Astrocyte of the cerebellum (primary cell): ENCODE results near the gene CLMN.

ENCODE experiments used
- DNase-seq: peaks from one replicate; pipeline ENCODE4 v3.0.0-alpha.2; 2011; ENCODE audit warnings: low read depth
- H3K4me3 ChIP-seq: 2 replicates; pipeline ENCODE4 v1.5.1; 2011; ENCODE audit warnings: mild to moderate bottlenecking, low read depth, low read length, moderate library complexity
- CTCF ChIP-seq: IDR thresholded peaks from 2 replicates; pipeline ENCODE4 v1.5.1; 2012; ENCODE audit warnings: low read length, low read depth, moderate library complexity, mild to moderate bottlenecking; ENCODE audit errors: missing control alignments
- in situ Hi-C: cut with HindIII; loops from 2 replicates; pipeline ENCODE4 v1.10.0; 2017; ENCODE audit warnings: low sequenced_read_pairs

The CLMN gene

DNA sequence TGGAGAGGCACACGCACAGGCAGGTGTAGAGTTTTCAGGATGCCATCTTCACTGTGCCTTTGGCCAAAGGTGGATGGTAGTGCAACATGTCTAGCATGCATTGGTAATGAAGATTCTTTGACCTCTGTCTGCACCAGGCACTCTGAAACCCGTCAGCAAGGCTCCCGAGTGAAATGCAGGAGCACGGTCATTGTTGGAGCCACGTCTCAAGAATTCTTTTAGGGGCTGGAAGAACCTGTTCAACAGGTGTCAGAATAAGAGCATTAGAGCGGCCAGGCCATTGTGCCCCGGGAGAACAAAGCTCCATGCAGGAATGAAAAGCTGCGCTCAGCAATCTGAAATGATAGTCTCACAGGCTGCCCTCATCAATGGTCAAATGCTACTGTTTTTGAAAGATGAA, 122.2 kb downstream of the CLMN start:
- no peak for DNase-seq
- no peak overlapping the region for H3K4me3 ChIP-seq

GRCh38 chr14:95196826-95197545, 122.7 kb downstream of the CLMN start:
- in situ Hi-C loops = no loop called here
- no peak for TF ChIP-seq CTCF
- no peak for DNase-seq
- no peak overlapping the region for H3K4me3 ChIP-seq

More for the DNA sequence above, 122.2 kb downstream of the CLMN start:
- in situ Hi-C loops = no loop called here
- TF ChIP-seq CTCF = no peak

DNA sequence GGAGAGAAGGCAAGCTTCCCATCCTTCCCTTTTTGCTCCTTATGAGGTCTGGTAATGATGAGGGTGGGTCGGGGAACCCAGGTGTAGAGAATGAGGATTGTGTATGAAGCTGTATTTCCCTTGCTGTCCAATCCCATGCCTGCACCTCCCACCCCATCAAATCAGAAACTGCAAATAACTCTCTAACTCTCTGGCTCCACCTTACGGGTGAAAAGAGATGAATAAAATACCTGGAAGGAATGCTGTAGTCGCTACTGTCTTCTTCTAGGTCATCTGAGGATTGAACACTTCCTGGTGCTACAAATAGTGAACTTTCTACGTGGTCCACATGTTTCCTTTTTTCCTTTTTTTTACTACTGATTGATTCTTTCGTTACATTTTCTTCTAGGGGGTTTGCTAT, 123.4 kb downstream of the CLMN start:
- H3K4me3 ChIP-seq = no peak overlapping the region
- no peak for DNase-seq
- no peak for TF ChIP-seq CTCF
- in situ Hi-C loops = no loop called here

GRCh38 chr14:95195031-95195430, 124.7 kb downstream of the CLMN start:
- in situ Hi-C loops = no loop called here
- TF ChIP-seq CTCF = no peak
- DNase-seq = no peak
- no peak overlapping the region for H3K4me3 ChIP-seq

- in situ Hi-C loops = no loop called here
- no peak for TF ChIP-seq CTCF
- no peak for DNase-seq
- H3K4me3 ChIP-seq = no peak overlapping the region
These were observed 126.6 kb downstream of the CLMN start for GRCh38 chr14:95193081-95193480.

- in situ Hi-C loops = no loop called here
- no peak for DNase-seq
- TF ChIP-seq CTCF = no peak
- no peak overlapping the region for H3K4me3 ChIP-seq
These were observed 127.4 kb downstream of the CLMN start for GRCh38 chr14:95192311-95192710.
